K562 (cell line): ENCODE measurements around the gene COL5A3. TPM values are rescaled to one million over a fixed set of nuclear protein-coding genes. Genes with fewer than 3 reads are reported as not detected.

Source experiments
- ATAC-seq: fragments of 200-7000 bp; cut with Tn5 transposase; 3 replicates; pipeline ENCODE4 v1.9.1; 2020; ENCODE audit warnings: moderate library complexity
- BruUV-seq: library from RNA; stranded (reverse); fragments of 400-500 nt; replicated peaks from 2 replicates; lab custom pipeline; 2021; lab: Mats Ljungman, UMichigan
- CTCF ChIA-PET: fragments of 300-600 bp; formaldehyde crosslinking; extraction: SDS; loops from one replicate; lab custom pipeline; 2021; ENCODE audit warnings: low intra/inter-chr PET ratio; lab: Yijun Ruan, JAX
- POLR2A ChIA-PET: fragments of 300-600, 350-650 bp; sonication (Branson Sonifier 250); formaldehyde crosslinking; extraction: SDS; loops from one replicate; lab custom pipeline; 2021; ENCODE audit warnings: antibody characterized with exemption, inconsistent platforms; lab: Yijun Ruan, JAX
- DNase-seq, 4 experiments: peaks; one replicate each; pipeline versions ENCODE4 v3.0.0 to v3.0.0-alpha.2; 2011 to 2018; ENCODE audit warnings: low spot score in 3 of 4, mixed read lengths in 3 of 4; ENCODE audit errors: extremely low read depth in 1 of 4
- FAIRE-seq: peaks from 2 replicates; lab custom pipeline; 2011; peaks lifted over from hg19 to GRCh38; lab: Jason Lieb, UNC
- H2AFZ ChIP-seq: 2 replicates; pipeline ENCODE4 v1.6.0; 2011; ENCODE audit warnings: low read depth, low read length, control low read depth, inconsistent platforms
- H3K27ac ChIP-seq: fragments of 200-600 bp; 3 replicates; pipeline ENCODE4 v1.8.0; 2011; ENCODE audit warnings: low read depth, mild to moderate bottlenecking, control low read depth, inconsistent platforms, low read length, moderate library complexity, mixed read lengths; ENCODE audit errors: extremely low read depth
- H3K27me3 ChIP-seq, 2 experiments: fragments of 300-600 bp in 1 of 2; 2 replicates in 1 of 2; 3 replicates in 1 of 2; pipeline versions ENCODE4 v1.6.0 to v1.8.0; 2011; ENCODE audit warnings: inconsistent platforms in 2 of 2, low read length in 2 of 2, mild to moderate bottlenecking in 1 of 2, mixed read lengths in 1 of 2, moderate library complexity in 1 of 2; ENCODE audit not compliant: control insufficient read depth in 2 of 2, insufficient read depth in 2 of 2
- H3K36me3 ChIP-seq: fragments of 300-600 bp; 3 replicates; pipeline ENCODE4 v1.8.0; 2011; ENCODE audit warnings: mild to moderate bottlenecking, low read length, inconsistent platforms; ENCODE audit not compliant: control insufficient read depth, insufficient read depth
- H3K4me1 ChIP-seq, 2 experiments: fragments of 200-600 bp in 1 of 2; replicated peaks in 1 of 2; 2 replicates in 1 of 2; 3 replicates in 1 of 2; pipeline versions ENCODE4 v1.5.1 to v1.8.0; 2011; ENCODE audit warnings: inconsistent platforms in 2 of 2, low read length in 2 of 2, mild to moderate bottlenecking in 1 of 2, mixed read lengths in 1 of 2, moderate library complexity in 1 of 2; ENCODE audit not compliant: control insufficient read depth in 2 of 2, insufficient read depth in 2 of 2
- H3K4me2 ChIP-seq: 2 replicates; pipeline ENCODE4 v1.6.1; 2011; ENCODE audit warnings: low read length, control low read depth, inconsistent platforms, mixed read lengths; ENCODE audit not compliant: insufficient read depth
- H3K4me3 ChIP-seq: fragments of 200-600 bp; sonication (generic), shearing (Covaris generic); 2 replicates; pipeline ENCODE4 v1.5.1; 2016; ENCODE audit warnings: control low read depth, inconsistent platforms
- H3K79me2 ChIP-seq: fragments of 200-600 bp; 3 replicates; pipeline ENCODE4 v1.8.0; 2011; ENCODE audit warnings: low read length, inconsistent platforms; ENCODE audit not compliant: control insufficient read depth, insufficient read depth
- H3K9ac ChIP-seq, 2 experiments: 2 replicates each; pipeline versions ENCODE4 v1.6.0 to v1.6.1; 2011; ENCODE audit warnings: low read depth in 2 of 2, low read length in 2 of 2, control low read depth in 1 of 2, inconsistent platforms in 1 of 2, mild to moderate bottlenecking in 1 of 2, mixed read lengths in 1 of 2; ENCODE audit not compliant: insufficient read depth in 1 of 2
- H3K9me1 ChIP-seq: one replicate; pipeline ENCODE4 v1.6.0; 2011; ENCODE audit warnings: inconsistent platforms, mild to moderate bottlenecking, low read length, moderate library complexity; ENCODE audit not compliant: control insufficient read depth, insufficient read depth
- H3K9me3 ChIP-seq: replicated peaks from 2 replicates; pipeline ENCODE4 v1.5.1; 2011; ENCODE audit warnings: low read depth, low read length, inconsistent platforms; ENCODE audit not compliant: control insufficient read depth, insufficient read depth
- H4K20me1 ChIP-seq: replicated peaks from 2 replicates; pipeline ENCODE4 v1.6.1; 2011; ENCODE audit warnings: low read length, inconsistent platforms, mixed read lengths; ENCODE audit not compliant: control insufficient read depth, insufficient read depth
- ETV5 ChIP-seq: sonication (generic); formaldehyde crosslinking; IDR thresholded peaks from 2 replicates; pipeline ENCODE4 v1.4.0; 2020; ENCODE audit warnings: low read depth, mild to moderate bottlenecking, missing genetic modification reagents
- MBD1 ChIP-seq: fragments of 250-450 bp; sonication (Bioruptor Pico); IDR thresholded peaks from 2 replicates; pipeline ENCODE4 v1.8.0; 2022; ENCODE audit warnings: inconsistent platforms
- SIRT6 ChIP-seq: IDR thresholded peaks from one replicate; pipeline ENCODE4 v1.6.1; 2012; ENCODE audit warnings: low read depth, mild to moderate bottlenecking, control low read depth, inconsistent platforms, low read length, moderate library complexity
- ZNF121 ChIP-seq: sonication (generic); formaldehyde crosslinking; conservative IDR thresholded peaks from 2 replicates; pipeline ENCODE4 v1.8.0; 2022; ENCODE audit warnings: missing genetic modification reagents
- ZNF23 ChIP-seq: fragments of 250-450 bp; sonication (Bioruptor Pico); IDR thresholded peaks from 2 replicates; pipeline ENCODE4 v1.4.0; 2020; ENCODE audit warnings: mild to moderate bottlenecking
- ZNF778 ChIP-seq: fragments of 450-650 bp; formaldehyde crosslinking; IDR thresholded peaks from 2 replicates; pipeline ENCODE4 v1.4.0; 2020; ENCODE audit warnings: mild to moderate bottlenecking, moderate library complexity
- WGBS: fragments of 100-300 bp; shearing (Covaris generic); methylation state at CpG from one replicate; pipeline ENCODE4 v1.1.6; 2016; ENCODE audit warnings: low coverage, mixed read lengths; ENCODE audit not compliant: insufficient coverage; ENCODE audit errors: missing lambda C conversion rate; 5-methylcytosine and 5-hydroxymethylcytosine counted together
- in situ Hi-C: fragments of 300-500 bp; cut with MboI; formaldehyde crosslinking; loops from 4 replicates; pipeline ENCODE4 v1.15.0; 2018; ENCODE audit warnings: inconsistent platforms, mixed read lengths
- intact Hi-C: fragments of 100-400 bp; cut with micrococcal nuclease; formaldehyde crosslinking; loops from 2 replicates; pipeline ENCODE4 v1.14.2; 2022
- polyA plus RNA-seq, 8 experiments: library from polyadenylated mRNA; depleted of rRNA in 4 of 8; stranded (reverse) in 5 of 8; unstranded in 3 of 8; fragments of >200 nt; fragmentation: Nextera tagmentation in 2 of 8; fragmentation: Illumina TruSeq in 1 of 8; extraction: Ambion mirVana in 2 of 8; extraction: Trizol in 1 of 8; gene quantifications; 2 replicates each; pipeline versions ENCODE4 v1.2.1 to v1.2.3, GENCODE V29; 2011 to 2014; ENCODE audit warnings: inconsistent platforms in 1 of 8, missing spikeins in 1 of 8
- total RNA-seq, 7 experiments: library from RNA; depleted of rRNA in 6 of 7; stranded (reverse); fragments of >200 nt in 6 of 7; fragmentation: Illumina TruSeq in 2 of 7; extraction: Trizol in 2 of 7; gene quantifications; 2 replicates each; pipeline versions ENCODE4 v1.2.1 to v1.2.3, GENCODE V29; 2011 to 2021; ENCODE audit warnings: low replicate concordance in 1 of 7

COL5A3 gene
- total and polyA plus RNA-seq, 9 of the 15 experiments (the other 6 are each of a cell fraction or from before 2014, with no cell fraction given), result 0.01 to 0.02 TPM; not detected in 7

GRCh38 chr19:9962623-9963290 is 47.5 kb downstream of the COL5A3 start:
- Histone ChIP-seq H4K20me1 (no peaks in the 10 kb centered on the region), H3K4me3 (no peak overlapping the region), H3K79me2 (no peaks in the 10 kb centered on the region), H3K36me3 (no peaks in the 10 kb centered on the region), H3K9me3 (no peaks in the 10 kb centered on the region), H3K4me1 (no peaks in the 10 kb centered on the region; a peak in 1 of 5 replicates), H3K9me1 (no peaks in the 10 kb centered on the region), H3K4me2 (no peak overlapping the region), H2AFZ (no peak overlapping the region), H3K27ac (no peak overlapping the region), H3K27me3 (peaks cover 6 to 28% of the 10 kb centered on the region in 2 experiments; a peak in 4 of 5 replicates), H3K9ac (no peak overlapping the region)
- ChIA-PET POLR2A (interaction anchor here (0.5 kb wide), 1 partner anchor 101 kb away, joined by 3 read pairs; no protein-coding TSS in a partner anchor), CTCF (no interaction called here)
- TF ChIP-seq ZNF121, result no peak
- no peak for TF ChIP-seq ZNF778 (CRISPR knock-in tag)
- TF ChIP-seq SIRT6, result no peak
- TF ChIP-seq ZNF23 (CRISPR knock-in tag), result no peak
- no peak for TF ChIP-seq MBD1
- TF ChIP-seq ETV5 (CRISPR knock-in tag), result no peak
- no peak for FAIRE-seq
- ATAC-seq, result no peak
- DNase-seq, result no peak
- in situ Hi-C loops (no loop called here), intact Hi-C loops (no loop called here)
- WGBS, result 3% methylated on average over 7 of the region's 7 CpGs
- no TSS peak for BruUV-seq
